Measurements from ENCODE around the gene GSTK1.

- TF ChIP-seq GABPA (IDR thresholded peaks at IDR 0.05; ENCODE audit: low read depth) (no peak), CTCF (IDR thresholded peaks at IDR 0.05; ENCODE audit: insufficient read depth, low read length) (no peak), SPI1 (IDR thresholded peaks at IDR 0.05; ENCODE audit: borderline replicate concordance, low read depth) (no peak), REST (IDR thresholded peaks at IDR 0.05; ENCODE audit: insufficient replicate concordance, low read depth) (no peak)
Measured at GRCh38 chr7:143247372-143247771, 15.9 kb upstream of the GSTK1 start.
